Bone marrow (tissue), 2 donors: Measurements from ENCODE around the gene ATP11C.
"Not testable (repeated sequence)": the region's sequence is repeated elsewhere in the genome, so short reads cannot be mapped to it uniquely, and the experiment has no call there.

ENCODE experiments used
- DNase-seq, 2 donors: peaks; one replicate each; lab custom pipeline; 2025; lab: John Stamatoyannopoulos, UW

The ATP11C gene

DNA sequence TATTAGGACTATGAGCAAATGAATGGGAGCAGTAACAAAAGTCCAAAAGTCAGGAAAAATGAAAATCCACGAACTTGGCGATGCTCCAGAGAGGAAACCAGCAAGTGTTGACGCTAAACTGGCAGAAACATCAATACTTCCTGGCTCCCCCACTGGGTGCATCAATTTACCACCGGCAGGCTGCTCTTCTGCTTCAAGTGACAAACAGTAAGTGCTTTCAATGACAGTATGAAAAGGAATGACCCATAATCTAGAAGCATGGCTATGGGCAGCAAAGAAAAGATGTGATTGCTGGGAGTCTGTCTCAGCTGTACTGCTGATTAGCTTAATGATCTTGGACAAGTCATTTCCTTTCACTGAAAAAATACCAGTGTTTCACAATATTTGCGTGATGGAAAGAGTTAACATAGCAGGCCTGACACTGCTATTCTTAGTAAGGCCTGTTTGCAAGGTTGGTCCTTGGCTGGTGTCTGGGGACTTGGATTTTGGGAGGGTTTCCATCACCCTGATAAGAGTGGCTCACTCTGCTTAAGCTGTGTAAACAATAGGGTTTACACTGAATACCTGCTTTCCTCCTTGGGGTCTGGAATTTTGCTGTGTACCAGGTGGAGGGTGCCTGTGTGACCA lies 8.7 kb downstream of the ATP11C start:
- no peak for DNase-seq

DNA sequence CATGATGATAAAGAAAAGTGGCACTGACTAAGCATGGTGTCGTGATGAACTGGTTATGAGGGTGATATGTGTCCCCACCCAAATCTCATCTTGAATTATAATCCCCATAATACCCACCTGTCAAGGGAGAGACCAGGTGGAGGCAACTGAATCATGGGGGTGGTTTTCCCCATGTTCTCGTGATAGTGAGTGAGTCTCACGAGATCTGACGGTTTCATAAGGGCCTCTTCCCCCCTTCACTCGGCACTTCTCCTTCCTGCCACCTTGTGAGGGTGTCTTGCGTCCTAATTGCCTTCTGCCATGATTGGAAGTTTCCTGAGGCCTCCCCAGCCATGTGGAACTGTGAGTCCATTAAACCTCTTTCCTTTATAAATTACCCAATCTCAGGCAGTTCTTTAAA lies 11.7 kb downstream of the ATP11C start:
- DNase-seq = not testable (repeated sequence)

DNA sequence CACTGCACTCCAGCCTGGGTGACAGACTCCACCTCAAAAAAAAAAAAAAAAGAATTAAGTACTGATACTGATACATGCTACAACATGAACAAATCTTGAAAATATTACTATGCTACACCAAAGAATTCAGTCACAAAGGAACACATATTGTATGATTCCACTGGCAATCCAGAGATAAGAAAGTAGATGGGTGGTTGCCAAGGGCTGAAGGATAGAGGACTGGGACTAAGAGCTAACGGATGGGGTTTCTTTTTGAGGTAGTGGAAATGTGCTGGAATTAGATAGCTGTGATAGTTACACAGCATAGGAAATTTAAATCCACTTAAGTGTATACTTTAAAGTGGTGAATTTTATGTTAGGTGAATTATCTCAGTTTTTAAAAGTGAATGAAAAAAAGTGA lies 12.5 kb downstream of the ATP11C start:
- DNase-seq = no peak

DNA sequence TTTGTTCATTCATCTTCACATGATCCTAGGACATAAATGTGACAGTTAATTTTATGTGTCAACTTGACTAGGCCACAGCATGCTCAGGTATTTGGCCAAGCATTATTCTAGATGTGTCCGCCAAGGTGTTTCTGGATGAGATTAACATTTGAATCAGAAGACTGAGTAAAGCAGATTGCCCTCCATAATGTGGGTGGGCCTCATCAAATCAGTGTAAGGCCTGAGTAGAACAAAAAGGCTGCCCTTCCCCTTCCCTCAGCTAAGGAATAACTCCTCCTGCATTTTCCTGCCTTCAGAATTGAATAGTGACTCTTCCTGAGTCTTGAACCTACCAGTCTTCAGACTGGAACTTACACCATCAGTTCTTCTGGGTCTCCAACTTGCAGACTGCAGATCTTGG lies 18.4 kb downstream of the ATP11C start:
- no peak for DNase-seq

DNA sequence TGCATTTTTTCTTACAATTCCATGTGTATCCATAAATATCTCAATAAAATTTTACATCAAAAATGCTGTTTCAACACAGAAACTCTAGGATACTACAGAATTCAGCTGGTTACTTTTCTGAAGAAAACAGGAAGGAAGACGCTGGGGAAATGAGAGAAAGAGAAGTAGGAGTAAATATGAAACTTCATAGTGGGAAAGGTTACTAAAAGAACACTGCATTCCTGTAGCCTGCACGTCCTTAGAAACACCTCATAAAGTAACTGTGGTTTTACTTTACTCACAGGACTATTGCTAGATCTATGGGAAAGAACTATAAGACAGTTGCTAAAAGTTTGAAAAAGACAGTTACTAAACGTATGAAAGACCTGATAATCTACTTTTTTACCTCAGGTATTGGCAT lies 23.1 kb downstream of the ATP11C start:
- DNase-seq = no peak

DNA sequence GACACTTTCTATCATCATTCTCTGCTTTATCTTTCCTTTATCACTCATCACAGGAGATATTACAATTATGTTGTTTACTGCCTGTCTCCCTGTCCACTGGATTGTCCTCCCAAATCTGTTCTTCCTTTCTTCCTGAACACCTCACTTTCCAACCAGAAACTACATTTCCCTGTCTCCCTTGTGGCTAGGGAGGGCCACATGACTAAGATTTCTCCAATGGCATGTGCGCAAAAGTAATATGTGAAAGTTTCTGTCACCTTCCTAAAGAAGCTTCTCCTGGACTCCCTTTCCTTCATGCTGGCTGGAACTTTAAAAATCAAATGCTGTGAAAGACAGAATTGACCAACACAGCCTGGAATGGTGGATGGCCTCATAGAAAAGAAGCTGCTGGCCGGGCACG lies 25.8 kb downstream of the ATP11C start:
- no peak for DNase-seq

DNA sequence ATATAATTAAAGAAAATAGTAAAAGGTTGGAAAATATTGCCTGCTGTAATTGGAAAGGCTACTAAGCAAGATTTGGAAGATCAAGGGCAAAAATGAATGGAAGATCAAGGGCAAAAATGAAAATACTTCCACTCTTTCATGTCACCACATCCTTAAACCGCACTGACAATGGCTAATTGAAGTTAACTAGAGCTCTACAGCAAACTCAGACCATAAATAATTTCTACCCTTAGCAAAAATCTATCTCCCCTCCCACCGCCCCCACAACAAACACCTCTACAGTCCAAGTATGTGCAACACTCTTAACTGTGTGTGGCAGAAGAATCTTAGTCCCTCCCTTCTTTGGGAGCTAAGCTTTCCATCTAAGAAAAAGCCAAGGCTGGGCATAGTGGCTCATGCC lies 27.1 kb downstream of the ATP11C start:
- no peak for DNase-seq

DNA sequence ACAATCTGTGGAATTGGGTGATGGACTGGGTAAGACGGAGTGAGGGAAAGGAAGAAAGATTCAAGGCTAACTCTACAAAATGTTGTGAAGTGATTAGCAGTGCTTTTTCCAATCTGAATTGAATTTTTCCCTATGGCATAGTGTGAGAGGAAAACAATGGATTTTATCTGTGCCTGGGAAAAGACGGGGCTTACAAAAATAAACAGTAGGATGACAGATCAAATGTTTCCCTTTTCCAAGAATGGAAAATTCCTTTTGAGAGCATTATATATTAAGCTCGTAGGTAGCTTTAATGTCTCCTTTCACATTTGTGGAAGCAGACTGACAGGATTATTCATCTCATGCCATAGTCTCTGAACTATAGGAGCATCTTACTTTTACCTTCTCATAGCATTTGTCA lies 27.8 kb downstream of the ATP11C start:
- DNase-seq = no peak

DNA sequence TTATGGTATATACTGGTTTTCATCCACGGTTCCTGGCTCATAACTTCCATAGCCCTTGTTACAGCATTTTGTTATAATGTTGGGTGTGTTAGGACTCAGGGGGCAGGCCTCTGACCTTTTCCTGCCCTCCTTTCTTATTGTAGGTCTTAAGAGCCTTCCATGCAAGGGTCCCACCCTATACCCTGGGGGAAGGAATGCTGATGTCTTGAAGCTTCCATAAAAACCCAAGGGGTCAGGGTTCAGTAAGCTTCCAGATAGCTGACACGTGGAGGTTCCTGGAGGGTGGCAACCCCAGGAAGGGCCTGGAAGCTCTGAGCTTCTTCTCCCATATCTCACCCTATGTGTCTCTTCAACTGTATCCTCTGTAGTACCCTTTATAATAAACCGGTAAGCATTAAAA lies 29.6 kb downstream of the ATP11C start:
- DNase-seq = no peak

DNA sequence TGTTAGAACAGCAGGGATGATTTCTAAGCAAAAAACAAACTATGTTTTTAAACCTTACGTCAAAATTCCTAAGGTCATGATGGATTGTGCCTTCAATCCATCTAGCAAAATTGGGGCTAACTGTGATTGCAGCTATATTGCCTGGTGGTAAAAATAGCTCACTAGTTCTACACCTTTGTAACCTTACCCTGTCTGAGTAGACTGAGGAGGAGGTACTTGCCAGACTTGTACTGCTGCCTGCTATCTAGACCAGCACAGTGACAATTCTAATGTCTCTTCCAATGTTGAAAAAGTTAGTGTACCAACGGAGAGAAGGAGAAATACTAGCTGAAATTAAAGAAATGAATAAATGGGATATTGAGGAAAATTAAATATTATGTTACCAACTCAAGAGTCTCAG lies 30.3 kb downstream of the ATP11C start:
- DNase-seq = no peak

DNA sequence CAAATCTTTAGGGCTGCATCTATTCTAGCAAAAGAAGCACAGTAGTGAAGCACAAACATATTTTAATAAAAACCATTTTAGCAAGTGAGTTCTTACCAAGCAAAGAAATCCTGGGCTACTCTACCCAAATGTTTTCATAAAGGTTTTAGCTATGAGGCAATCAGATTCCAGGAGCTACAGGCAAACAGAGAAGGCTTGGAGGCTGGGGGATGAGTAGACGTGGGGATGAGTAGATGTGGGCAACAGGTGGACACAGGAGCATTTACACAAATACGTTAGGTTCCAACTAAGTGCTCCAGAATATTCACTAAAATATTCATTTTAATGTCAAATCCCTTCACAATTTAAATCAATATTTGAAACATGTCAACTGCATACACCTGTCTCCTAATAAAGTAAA lies 34.5 kb downstream of the ATP11C start:
- no peak for DNase-seq

DNA sequence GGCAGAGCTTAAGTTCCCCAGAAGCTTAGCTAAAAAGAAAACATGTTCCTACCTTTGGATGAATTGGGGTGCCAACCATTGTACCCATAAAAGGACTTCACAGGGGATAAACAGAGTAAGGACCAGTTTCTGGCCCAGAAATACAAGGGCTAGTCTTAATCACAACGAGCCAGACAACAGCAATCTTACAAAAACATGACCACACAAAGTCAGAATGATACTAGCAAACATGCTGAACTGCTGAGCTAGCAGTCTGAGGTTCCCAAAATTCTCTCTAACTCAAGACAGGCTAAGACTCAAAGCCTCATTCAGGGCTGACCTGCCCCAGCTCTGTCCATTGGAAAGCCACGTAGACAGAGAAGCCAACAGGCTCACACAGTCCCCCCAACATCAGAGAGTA lies 40.3 kb downstream of the ATP11C start:
- DNase-seq = no peak

DNA sequence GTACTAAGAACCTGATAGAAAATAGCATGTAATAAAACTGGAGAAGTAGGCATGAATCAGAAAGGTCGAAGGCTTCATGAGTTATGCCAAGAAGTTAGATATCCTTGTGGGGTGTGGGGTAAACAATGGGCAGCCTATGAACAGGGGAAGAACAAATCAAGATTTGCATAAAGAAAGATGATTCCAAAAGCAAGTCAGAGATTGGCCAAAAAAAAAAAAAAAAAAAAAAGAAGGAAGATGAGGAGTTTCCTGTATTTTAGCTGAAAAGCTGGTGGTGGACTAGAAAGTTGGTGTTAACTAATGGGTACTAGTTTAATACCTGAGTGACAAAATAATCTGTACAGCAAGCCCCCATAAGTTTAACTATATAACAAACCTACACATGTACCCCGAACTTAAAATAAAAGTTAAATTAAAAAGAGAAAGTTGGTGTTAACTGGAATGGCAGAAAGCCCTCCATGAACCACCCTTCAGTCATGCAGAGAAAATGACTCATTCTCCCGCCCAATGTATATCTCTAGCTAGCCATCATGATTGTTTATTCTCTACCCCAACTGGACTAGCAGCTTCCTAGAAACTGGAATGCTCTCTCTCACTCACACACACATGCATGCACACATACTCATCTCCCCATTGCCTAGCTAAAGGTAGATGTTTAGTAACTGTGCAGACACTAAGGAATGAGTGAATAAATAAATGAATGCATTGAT lies 41.7 kb downstream of the ATP11C start:
- no peak for DNase-seq

DNA sequence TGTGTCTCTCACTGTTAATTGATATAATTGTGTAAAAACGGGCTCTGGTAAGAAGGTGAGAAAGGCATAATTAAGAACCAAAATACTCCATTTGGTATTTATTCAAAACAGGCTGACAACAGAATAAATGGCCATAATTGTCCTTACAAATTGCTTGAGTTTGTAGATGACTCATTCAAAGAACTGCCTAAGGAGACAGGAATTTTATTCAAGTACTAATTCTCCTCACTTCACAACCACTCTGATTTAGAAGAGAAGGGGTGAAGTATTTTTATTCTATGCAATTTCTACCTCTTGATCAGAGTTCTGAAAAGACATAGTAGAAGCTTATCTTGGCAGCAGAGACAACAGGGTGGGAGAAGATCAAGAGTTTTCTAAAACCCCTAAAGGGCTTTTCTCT lies 43.1 kb downstream of the ATP11C start:
- DNase-seq = no peak

DNA sequence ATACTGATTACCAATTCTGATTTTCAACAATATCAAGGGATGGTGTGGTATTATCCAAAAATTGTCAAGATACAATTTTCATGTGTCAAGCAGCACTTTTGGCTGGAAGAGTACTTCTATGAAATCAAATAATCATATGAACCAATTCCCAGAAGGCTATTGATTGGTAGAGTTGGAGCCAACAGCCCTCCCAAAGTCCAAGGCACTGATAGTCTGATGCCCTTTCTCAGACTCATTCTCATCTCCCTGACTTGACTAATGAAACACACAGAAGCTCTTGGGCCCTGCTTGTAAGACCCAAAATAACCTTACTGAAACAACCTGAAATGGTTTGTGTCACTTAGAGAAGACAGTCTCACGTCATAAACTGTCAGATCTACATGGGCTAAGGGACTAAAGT lies 48.9 kb downstream of the ATP11C start:
- no peak for DNase-seq

DNA sequence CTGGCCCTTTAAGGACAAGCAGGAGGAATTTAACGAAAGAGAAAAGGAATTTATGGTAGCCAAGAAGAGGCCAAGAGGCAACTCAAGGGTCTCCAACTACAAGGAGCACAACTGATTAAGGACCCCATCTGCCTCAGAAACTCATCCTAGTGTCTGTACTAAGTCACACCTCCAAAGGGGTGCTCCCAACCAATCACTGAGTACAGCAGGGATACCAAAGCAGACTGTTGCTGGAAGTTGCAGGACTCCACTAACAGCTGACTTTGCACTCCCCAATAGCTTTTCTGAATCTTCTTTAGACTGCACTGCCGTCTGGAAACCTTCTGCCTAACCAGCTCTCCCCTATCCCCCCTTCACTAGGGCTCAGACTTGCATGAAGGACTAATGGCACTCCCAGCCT lies 50.6 kb downstream of the ATP11C start:
- DNase-seq = no peak

DNA sequence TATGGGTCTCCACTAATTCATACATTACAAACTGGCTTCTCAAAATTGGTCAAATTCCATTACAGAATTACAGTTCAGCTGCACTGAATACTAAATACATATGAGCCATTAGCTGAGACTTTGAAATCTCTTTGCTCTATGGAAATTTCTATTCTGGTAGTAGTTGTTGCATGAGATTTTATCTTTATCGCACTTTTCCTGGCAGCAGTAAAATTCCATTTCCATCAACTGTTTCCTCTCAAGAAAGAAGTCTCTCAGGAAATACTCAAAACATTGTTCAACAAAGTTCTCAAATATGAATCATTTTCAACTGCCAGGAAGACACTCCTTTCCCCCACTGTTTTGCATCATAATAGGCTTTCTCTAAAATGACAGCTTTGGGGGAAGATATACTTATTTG lies 51.3 kb downstream of the ATP11C start:
- DNase-seq = no peak

DNA sequence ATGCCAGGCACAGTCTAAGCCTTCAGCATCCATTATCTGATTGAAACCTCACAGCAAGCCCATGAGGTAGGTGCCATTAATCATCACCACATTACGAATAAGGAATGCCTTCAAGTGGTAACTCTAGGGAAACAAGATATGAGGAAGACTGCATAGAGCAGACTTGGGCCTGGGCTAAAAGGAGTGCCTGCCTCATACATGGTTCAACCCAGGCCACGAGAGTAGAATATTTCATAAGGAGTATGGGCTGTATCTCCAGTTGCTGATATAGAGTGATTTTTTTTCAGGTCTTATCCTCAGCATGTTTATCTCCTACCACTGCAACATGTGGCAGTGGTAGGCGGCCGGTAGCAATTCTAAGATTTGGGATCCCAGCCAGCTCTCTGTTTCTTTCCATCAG lies 51.7 kb downstream of the ATP11C start:
- DNase-seq = no peak

DNA sequence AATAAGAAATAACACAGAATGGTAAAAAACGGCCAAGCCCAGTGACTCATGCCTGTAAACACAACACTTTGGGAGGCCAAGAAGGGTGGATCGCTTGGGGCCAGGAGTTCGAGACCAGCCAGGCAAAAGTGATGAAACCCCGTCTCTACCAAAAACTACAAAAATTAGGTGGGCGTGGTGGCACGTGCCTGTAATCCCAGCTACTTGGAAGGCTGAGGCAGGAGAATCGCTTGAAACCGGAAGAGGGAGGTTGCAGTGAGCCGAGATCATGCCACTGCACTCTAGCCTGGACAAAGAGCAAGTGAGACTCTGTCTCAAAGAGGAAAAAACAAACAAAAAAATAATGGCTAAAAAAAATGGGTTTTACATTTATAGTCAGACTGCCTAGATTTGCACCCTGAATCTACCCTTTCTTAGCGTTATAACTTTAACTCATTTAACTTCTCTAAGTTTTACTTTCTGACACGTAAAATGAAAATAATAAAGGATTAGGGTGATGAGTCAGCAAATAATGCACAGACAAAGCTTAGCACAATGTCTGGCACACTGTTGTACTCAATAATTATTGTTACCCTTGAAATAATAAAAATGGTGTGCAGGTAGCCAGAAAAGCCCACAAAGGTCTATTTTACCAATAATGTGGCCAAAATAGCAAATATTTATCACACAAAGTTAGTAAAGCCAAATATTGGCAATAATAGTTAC lies 55.0 kb downstream of the ATP11C start:
- no peak for DNase-seq

DNA sequence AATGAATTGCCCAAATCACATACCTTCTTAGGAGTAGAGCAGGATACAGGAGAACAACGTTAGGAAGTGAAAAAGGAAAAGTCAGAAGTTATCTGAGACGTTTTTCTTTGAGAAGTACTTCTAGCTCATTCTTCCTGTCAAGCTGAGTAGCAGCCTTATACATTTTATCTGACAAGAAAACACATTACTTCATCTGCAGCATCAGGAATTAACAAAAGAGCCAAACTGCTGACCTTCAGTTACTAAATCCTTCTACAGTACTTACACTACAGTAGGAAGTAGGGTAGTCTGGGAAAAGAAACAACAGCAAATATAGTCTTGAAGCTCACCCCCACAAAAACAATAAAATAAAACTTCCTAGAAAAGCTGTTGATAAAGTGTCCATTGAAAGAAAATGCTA lies 57.0 kb downstream of the ATP11C start:
- DNase-seq = no peak

DNA sequence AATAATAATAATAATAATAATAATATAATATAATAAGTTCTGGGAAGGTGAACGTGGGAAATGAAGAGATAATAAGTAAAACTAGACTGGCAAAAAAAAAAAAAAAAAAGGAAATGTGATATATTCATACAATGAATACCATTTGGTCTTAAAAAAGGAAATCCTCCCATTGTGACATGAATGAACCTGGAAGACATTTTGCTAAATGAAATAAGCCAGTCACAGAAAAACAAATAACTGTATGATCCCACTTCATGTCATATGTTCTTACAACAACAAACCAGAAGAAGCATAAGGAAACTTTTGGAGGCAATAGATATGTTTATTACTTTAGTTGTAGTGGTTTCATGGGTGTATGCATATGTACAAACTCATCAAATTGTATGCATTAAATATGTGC lies 63.1 kb downstream of the ATP11C start:
- no peak for DNase-seq

DNA sequence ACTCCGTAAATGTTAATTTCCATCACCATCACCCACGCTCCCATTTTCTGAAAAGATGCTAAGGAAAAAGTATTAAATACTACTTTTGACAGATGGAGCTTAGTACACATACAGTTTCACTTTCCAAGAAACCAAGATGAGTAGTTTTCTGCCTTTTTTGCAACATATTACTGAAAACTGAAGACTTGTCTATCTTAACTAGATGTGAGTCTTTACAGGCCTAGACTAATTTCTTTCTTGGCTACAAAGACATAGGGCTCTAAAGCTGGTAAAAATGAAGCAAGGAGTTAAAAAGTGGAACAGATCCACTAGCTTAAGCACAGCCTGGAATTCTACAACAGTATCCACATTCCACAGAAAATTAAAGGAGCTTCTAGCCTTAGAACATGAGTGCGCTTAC lies 68.2 kb downstream of the ATP11C start:
- no peak for DNase-seq

DNA sequence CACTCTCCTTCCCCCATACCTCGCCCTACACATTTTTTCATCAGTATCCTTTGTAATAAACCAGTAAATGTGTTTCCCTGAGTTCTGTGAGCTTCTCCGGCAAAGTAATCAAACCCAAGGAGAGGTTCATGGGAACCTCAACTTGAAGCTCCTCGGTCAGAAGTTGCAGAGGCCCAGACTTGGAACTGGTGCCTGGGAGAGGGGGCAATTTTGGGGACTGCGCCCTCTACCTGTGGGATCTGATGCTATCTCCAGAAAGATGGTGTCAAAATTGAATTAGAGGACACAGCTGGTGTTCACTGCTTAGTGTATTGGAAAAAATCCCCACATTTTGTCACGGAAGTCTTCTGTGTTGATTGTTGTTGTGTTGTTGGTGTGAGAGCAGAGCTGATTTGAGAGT lies 70.6 kb downstream of the ATP11C start:
- no peak for DNase-seq

DNA sequence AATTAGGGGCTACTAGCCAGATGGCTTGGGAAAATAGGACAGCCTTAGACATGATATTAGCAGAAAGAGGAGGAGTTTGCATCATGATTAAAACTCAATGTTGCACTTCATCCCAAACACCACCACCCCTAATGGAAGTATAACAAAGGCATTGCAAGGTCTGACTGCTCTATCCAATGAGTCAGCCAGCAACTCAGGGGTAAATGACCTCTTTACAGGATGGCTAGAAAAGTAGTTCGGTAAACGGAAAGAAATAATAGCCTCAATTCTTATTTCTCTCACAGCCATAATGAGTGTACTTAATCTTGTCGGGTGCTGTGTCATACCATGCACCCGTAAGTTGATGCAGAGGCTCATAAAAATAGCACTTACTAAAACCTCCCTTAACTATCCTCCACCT lies 76.0 kb downstream of the ATP11C start:
- not testable (repeated sequence) for DNase-seq
